Hematopoietic multipotent progenitor cell treated with erythropoietin and hydrocortisone succinate and interleukin-3 and kit ligand, for 8 days (in vitro differentiated cells): Measurements from ENCODE around the gene TTLL8.
A peak's percentile ranks its signal among the peaks of the same experiment; 100 is the strongest.

ENCODE experiments used
- DNase-seq: peaks from one replicate; pipeline ENCODE4 v3.0.0-alpha.2; 2015

TTLL8 gene

GRCh38 chr22:50061141-50061823 lies 3.2 kb upstream of the TTLL8 start:
- no peak for DNase-seq

GRCh38 chr22:50060441-50061140 lies 2.5 kb upstream of the TTLL8 start:
- DNase-seq, result no peak

- no peak for DNase-seq
These were observed 1.8 kb upstream of the TTLL8 start for GRCh38 chr22:50059881-50060262.

GRCh38 chr22:50058906-50059880 lies 1.1 kb upstream of the TTLL8 start:
- peak; percentile 7 for DNase-seq

DNA sequence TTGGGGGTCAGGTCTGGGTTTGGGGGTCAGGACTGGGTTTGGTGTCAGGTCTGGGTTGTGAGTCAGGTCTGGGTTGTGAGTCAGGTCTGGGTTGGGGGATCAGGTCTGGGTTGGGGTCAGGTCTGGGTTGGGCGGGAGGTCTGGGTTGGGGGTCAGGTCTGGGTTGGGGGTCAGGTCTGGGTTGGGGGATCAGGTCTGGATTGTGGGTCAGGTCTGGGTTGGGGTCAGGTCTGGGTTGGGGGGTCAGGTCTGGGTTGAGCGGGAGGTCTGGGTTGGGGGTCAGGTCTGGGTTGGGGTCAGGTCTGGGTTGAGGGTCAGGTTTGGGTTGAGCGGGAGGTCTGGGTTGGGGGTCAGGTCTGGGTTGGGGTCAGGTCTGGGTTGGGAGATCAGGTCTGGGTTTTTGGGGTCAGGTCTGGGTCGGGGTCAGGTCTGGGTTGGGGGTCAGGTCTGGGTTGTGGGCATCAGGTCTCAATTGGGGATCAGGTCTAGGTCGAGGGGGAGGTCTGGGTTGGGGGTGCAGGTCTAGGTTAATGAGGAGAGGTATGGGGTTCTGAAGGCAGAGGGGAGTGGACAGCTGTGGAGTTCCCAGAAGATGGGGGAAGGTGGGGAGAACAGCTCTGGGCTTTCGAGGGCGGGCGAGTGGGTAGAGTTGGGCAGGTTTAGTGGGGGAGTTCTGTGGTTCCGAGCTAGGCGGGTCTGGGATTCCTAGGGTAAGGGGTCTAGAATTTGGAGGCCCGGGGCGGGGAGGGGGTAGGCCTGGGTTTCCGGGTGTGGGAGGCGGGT lies 629 bp downstream of the TTLL8 start:
- DNase-seq, result no peak

DNA sequence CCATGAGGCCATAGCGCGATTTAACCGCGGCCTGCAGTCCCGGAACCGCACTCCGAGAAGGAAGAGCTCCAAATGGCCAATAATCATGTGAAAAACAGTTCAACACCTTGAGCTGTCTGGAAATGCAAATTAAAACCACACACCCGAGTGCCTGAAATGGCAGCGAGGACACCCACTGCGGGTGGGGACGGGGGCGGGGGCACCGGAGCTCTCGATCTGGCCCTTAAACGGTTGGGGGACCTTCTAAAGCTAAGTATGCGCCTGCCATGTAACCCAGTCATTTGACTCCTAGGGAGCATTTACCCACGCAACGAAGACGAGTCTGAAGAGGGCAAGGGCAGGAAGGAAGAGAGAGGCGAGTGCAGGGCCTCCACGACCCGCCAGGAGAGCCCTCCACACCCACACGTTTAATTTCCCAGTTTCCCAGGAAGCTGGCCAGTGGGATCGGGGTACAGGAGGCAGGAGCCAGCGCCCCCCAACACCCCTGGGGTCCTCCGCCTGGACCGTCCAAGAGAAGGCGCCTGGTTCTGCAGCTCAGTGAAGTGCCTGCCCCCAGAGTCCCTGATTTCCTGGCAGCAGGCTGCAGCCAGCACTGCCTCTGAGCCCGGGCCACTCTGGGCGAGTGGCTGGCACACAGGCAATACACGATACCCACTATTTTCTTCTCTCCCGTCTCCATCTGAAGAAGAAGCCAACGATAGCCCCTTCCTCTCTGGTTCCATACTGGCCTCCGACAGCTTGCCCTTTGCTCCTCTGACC lies 1.7 kb downstream of the TTLL8 start:
- DNase-seq, result no peak

- DNase-seq, result no peak
These were observed 4.2 kb downstream of the TTLL8 start for GRCh38 chr22:50053861-50054260.

GRCh38 chr22:50051930-50052329 lies 6.2 kb downstream of the TTLL8 start:
- no peak for DNase-seq

GRCh38 chr22:50049299-50050195 lies 8.6 kb downstream of the TTLL8 start:
- no peak for DNase-seq

GRCh38 chr22:50048836-50049235 lies 9.3 kb downstream of the TTLL8 start:
- no peak for DNase-seq

- no peak for DNase-seq
These were observed 9.9 kb downstream of the TTLL8 start for GRCh38 chr22:50048061-50048765.

DNA sequence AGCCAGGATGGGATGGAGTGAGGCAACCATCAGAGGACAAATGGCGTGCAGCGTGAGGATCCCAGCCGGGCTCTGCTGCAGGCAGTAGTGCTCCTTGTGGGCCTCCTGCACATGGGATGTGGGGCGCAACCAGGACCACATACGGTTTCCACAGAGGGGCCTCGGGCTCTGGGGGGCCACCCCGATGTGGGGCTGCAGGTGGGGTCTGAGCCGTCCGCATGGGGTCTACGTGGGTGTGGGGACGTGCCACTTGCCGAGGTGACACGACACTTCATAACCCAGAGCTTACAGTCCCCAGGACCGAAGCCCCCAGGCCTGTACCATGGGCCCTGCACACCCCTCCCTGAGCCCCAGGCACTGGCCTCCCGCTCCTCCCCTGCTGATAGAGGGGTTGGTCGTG lies 10.8 kb downstream of the TTLL8 start:
- no peak for DNase-seq

- no peak for DNase-seq
These were observed 11.4 kb downstream of the TTLL8 start for GRCh38 chr22:50046481-50047245.

DNA sequence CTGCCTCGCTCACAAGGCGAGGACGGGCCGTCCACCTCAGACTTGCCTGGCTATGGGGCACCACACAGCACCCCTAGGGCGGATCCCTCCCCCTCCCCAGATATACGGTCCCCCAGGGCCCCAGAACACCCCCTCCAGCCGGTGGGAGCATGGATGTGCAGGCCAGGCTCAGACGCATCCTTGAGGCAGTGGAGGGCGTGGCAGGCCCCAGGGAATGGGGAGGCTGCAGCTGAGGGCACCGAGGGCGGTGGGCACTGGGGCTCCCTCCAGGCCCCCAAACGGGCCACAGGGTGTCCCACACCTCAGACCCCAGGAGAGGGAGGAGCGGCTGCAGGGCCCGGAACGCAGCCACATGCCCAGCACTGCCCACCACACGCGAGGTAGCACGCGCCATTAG lies 12.1 kb downstream of the TTLL8 start:
- DNase-seq, result no peak

DNA sequence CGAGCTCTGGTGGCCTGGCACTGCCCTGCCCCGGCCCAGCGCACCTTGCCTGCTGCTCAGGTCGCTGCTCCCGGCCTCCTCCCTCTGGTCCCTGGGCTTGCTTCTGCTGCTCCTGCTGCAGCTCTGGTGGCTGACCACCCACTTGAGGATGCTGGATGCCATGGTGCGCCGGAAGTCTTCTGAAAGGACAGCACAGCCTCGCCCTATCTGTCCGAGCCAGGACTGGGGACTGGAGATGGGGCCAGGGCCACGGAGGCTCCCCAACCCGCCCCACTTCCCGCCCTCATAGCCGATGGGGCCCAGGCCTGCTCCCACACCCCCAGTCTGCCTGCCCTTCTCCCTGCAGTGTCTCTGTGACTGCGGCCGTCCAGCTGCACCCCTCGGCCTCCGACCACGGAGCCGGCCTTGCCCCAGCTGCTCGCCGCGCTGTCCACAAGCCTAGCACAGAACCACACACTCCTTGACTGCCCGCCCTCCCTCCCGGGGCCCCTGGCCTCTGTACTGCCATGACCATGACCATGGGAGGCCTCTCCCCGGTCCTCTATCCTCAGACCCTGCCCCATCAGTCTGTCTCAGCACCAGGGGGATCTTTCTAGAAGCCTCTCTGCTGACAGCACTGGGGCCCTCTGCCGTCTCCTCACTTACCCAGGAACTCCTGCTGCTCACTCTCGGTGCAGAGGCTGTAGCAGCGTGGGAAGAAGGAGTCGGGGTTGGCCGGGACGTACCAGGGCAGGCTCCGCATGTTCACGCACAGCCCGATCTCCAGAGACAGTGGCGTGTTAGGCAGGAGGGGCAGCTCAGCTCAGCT lies 12.7 kb downstream of the TTLL8 start:
- no peak for DNase-seq

GRCh38 chr22:50044485-50045118 lies 13.5 kb downstream of the TTLL8 start:
- no peak for DNase-seq

GRCh38 chr22:50041361-50042065 lies 16.6 kb downstream of the TTLL8 start:
- DNase-seq, result no peak
